ENCODE results near the gene TMEM178B. TPM values are rescaled to one million over a fixed set of nuclear protein-coding genes. Genes with fewer than 3 reads are reported as not detected.

The TMEM178B gene
- polyA plus RNA-seq, 1 of the 3 experiments (the other 2 are of a cell fraction), result 0.20 TPM

GRCh38 chr7:141132671-141133070, 58.8 kb downstream of the TMEM178B start:
- ChIA-PET POLR2A (interaction anchor here (1.2 kb wide), 1 partner anchor 13 kb away, joined by 3 read pairs; no protein-coding TSS in a partner anchor), CTCF (interaction anchor here (1.1 to 1.7 kb wide), 4 partner anchors 12 to 87 kb away, joined by 3 to 5 read pairs (median 4); no protein-coding TSS in a partner anchor)
- no peak overlapping the region for H3K9ac ChIP-seq
- H3K4me3 ChIP-seq (ENCODE audit: low read depth in 2 of 2, low read length in 1 of 2), result no peak overlapping the region
- H3K27me3 ChIP-seq (ENCODE audit: insufficient read depth), result no peaks in the 10 kb centered on the region
- WGBS (ENCODE audit: low lambda C conversion rate), result 44% methylated on average over 3 of the region's 3 CpGs
- H3K27ac ChIP-seq (ENCODE audit: low read depth in 2 of 2, low read length in 1 of 2), result no peak overlapping the region
- no peaks in the 10 kb centered on the region for H3K79me2 ChIP-seq (ENCODE audit: insufficient read depth)
- no peak for DNase-seq
- H3K9me2 ChIP-seq, result no peaks in the 10 kb centered on the region
- peaks cover 19% of the 10 kb centered on the region for H3K9me3 ChIP-seq
- no peaks in the 10 kb centered on the region for H3K4me1 ChIP-seq (ENCODE audit: control insufficient read depth in 1 of 2, insufficient read depth in 2 of 2, low read depth in 1 of 2, low read length in 1 of 2)
- no peak overlapping the region for H3K4me2 ChIP-seq
- no peaks in the 10 kb centered on the region for H4K20me1 ChIP-seq (ENCODE audit: insufficient read depth)
- no peaks in the 10 kb centered on the region for H3F3A ChIP-seq (replicated peaks; ENCODE audit: insufficient read depth)
- no peak for TF ChIP-seq RCOR1 (IDR thresholded peaks at IDR 0.05; ENCODE audit: low read length)
- TF ChIP-seq ZBTB33 (IDR thresholded peaks at IDR 0.05; ENCODE audit: borderline replicate concordance, low read depth), result no peak
- no peak for TF ChIP-seq EZH2phosphoT487 (IDR thresholded peaks at IDR 0.05; ENCODE audit: borderline replicate concordance, low read depth)
- no peak for TF ChIP-seq RFX5 (IDR thresholded peaks at IDR 0.05; ENCODE audit: low read length)
- TF ChIP-seq TAF1 (IDR thresholded peaks at IDR 0.05; ENCODE audit: borderline replicate concordance, low read depth, low read length), result no peak
- no peak for TF ChIP-seq IRF3 (IDR thresholded peaks at IDR 0.05; ENCODE audit: low read depth, low read length)
- TF ChIP-seq NRF1 (IDR thresholded peaks at IDR 0.05; ENCODE audit: low read depth, low read length), result no peak
- TF ChIP-seq RAD21 (IDR thresholded peaks at IDR 0.05; ENCODE audit: low read length), result no peak
- no peak for TF ChIP-seq REST (IDR thresholded peaks at IDR 0.05; ENCODE audit: low read depth, low read length)
- TF ChIP-seq NFIC (IDR thresholded peaks at IDR 0.05; ENCODE audit: borderline replicate concordance), result no peak
- TF ChIP-seq RXRA (IDR thresholded peaks at IDR 0.05; ENCODE audit: borderline replicate concordance, low read depth), result no peak
- no peak for TF ChIP-seq TCF12 (IDR thresholded peaks at IDR 0.05)
- no peak for TF ChIP-seq USF2 (IDR thresholded peaks at IDR 0.05; ENCODE audit: borderline replicate concordance, low read depth, low read length)
- no peak for TF ChIP-seq POLR2AphosphoS5 (IDR thresholded peaks at IDR 0.05; ENCODE audit: low read depth, low read length)
- TF ChIP-seq JUND (IDR thresholded peaks at IDR 0.05), result no peak
- peaks cover 0 to 3% of the 10 kb centered on the region in 2 experiments for H3K36me3 ChIP-seq (replicated peaks in 1 of 2; ENCODE audit: control insufficient read depth in 1 of 2, insufficient read depth in 2 of 2, low read length in 1 of 2)
- no peak overlapping the region for H2AFZ ChIP-seq (ENCODE audit: low read depth)

Data from SK-N-SH (cell line).